ENCODE results near the gene KCNK5. TPM values are rescaled to one million over a fixed set of nuclear protein-coding genes. Genes with fewer than 3 reads are reported as not detected.

Gene KCNK5
- total RNA-seq, 1 donor from 2014 or later: not detected

GRCh38 chr6:39172377-39172757 is 56.9 kb downstream of the KCNK5 start:
- DNase-seq (ENCODE audit: low read depth in 2 of 2): no peak

- no peak for DNase-seq (ENCODE audit: low read depth in 2 of 2)
Measured at GRCh38 chr6:39171489-39172376, 57.5 kb downstream of the KCNK5 start.

GRCh38 chr6:39170860-39171259 is 58.4 kb downstream of the KCNK5 start:
- no peak for DNase-seq (ENCODE audit: low read depth in 2 of 2)

- DNase-seq (ENCODE audit: low read depth in 2 of 2): no peak
Measured at GRCh38 chr6:39170389-39170788, 58.9 kb downstream of the KCNK5 start.

GRCh38 chr6:39169448-39170344 is 59.6 kb downstream of the KCNK5 start:
- DNase-seq (ENCODE audit: low read depth in 2 of 2): no peak

- no peak for DNase-seq (ENCODE audit: low read depth in 2 of 2)
Measured at GRCh38 chr6:39167866-39168625, 61.2 kb downstream of the KCNK5 start.

GRCh38 chr6:39167321-39167720 is 62.0 kb downstream of the KCNK5 start:
- no peak for DNase-seq (ENCODE audit: low read depth in 2 of 2)

- no peak for DNase-seq (ENCODE audit: low read depth in 2 of 2)
Measured at GRCh38 chr6:39166912-39167290, 62.4 kb downstream of the KCNK5 start.

DNA sequence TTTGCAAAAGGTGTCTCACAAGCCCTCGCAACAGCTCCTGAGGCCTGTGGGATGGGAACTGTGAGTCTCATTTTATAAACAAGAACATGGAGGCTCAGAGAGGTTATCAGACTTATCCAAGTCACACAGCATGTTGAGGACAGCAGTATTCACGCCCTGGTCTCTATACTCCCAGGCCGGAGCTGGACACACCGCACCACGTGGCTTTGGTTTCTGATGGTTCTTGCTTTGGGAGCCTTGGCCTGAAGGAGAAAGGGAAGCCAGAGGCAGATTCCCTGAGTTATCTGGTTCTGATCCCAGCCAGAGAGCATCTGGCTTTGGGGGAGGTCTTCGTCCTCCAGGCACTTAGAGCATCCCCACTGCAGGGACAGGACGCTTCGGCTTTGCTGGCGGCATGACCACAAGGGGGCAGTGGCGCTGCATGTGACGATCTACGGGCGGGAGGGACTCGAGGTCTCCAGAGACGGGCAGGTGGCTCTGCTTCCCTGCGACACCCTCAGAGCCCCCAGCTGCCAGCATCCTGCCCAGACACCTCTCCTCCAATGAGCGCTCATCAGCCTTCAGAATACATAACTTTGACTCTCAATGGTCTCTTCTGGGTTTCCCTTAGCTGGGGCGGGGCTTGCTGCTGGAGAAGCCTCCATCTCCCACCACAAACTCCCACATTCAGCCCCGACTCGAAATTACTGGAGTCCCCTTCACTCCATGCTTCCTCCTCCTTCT is 62.9 kb downstream of the KCNK5 start:
- DNase-seq (ENCODE audit: low read depth in 2 of 2): peak; percentile 17 to 66

DNA sequence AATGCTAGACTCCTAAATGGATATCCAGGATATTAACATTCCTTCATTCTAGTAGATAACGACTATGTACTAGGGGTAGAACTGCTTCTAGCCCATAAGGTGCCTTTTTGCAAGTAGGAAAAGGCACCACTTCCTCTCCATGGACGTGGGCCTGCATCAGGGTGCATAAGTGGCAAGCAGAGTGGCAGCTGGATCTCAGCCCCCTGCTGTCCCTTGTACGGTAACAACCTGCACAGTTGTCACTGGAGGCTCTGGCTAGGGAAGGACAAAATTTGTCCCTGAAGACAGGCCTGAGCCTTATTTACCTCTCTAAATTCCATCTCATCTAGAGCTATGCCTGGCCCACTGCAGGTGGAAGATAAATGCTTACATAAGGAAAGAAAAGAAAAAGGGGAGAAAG is 71.8 kb downstream of the KCNK5 start:
- DNase-seq (ENCODE audit: low read depth in 2 of 2): no peak

DNA sequence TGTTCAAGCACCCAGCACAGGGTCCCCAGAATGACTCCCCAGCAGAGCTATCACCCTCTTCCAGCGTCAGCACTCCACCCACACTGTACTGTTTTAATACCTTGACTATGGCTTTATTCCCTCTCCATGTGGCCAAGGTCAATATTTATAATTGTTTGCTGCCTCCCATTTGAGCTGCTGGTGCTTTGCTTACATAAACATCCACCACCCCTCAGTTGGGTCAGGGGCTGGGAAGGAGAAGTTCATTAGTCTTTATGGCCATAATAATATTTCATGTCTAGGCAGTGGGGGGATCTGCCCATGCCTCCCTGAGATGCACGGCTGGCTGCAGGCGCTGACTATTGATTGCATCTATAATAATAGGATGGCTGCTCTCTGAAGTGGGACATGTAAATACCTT is 72.5 kb downstream of the KCNK5 start:
- no peak for DNase-seq (ENCODE audit: low read depth in 2 of 2)

- DNase-seq (ENCODE audit: low read depth in 2 of 2): no peak
Measured at GRCh38 chr6:39154705-39155104, 74.6 kb downstream of the KCNK5 start.

GRCh38 chr6:39153766-39154397 is 75.4 kb downstream of the KCNK5 start:
- no peak for DNase-seq (ENCODE audit: low read depth in 2 of 2)

GRCh38 chr6:39152262-39152661 is 77.0 kb downstream of the KCNK5 start:
- DNase-seq (ENCODE audit: low read depth in 2 of 2): no peak

- DNase-seq (ENCODE audit: low read depth in 2 of 2): no peak
Measured at GRCh38 chr6:39151211-39151610, 78.1 kb downstream of the KCNK5 start.

GRCh38 chr6:39144481-39145173 is 84.6 kb downstream of the KCNK5 start:
- DNase-seq (ENCODE audit: low read depth in 2 of 2): no peak

DNA sequence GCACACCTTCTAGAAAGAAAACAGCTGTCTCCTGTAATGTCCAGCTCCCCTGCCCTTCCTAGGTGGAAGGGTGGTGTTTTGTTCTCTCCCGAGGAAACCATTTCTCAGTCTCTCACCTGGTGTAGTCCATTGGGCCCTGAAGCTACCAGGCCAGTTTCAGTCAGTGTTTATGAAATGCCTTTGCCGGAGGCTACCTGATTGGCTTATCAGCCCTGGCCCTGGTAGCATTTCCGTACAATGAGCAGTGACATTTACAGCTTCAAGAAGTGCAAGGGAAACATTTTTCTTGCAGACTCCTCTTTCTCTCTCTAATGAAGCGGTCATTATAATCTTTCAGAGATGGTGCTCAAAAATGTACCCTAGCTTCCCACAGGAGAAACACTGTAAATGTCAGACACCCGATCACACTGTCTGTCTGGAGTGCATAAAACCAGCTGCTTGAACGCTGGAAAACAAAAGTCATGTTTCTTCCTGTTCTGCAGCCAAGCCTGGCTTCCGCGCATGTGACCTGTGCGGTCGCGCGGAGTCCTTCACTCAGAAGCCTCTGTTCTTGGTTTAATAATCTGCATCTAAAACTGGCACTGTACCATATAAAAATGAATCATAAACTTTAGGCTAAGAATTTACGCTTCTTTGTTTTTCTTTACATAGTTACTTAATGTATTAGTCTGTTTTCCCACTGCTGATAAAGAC is 85.9 kb downstream of the KCNK5 start:
- no peak for DNase-seq (ENCODE audit: low read depth in 2 of 2)

GRCh38 chr6:39140556-39141167 is 88.6 kb downstream of the KCNK5 start:
- DNase-seq (ENCODE audit: low read depth in 2 of 2): no peak
